Breast epithelium (tissue), 3 donors: ENCODE data around the gene TEX52.

Source experiments
- POLR2A ChIP-seq: fragments of 450-650 bp; IDR thresholded peaks from one replicate; pipeline ENCODE4 v1.6.1; 2016; ENCODE audit warnings: antibody characterized with exemption, mild to moderate bottlenecking, moderate library complexity
- TF ChIP-seq, protein P1 (sequence below), 3 donors: fragments of 450-650 bp; IDR thresholded peaks; one replicate each; pipeline ENCODE4 v1.5.1; 2016 to 2017; ENCODE audit warnings: antibody characterized with exemption in 3 of 3, mild to moderate bottlenecking in 3 of 3, moderate library complexity in 3 of 3

DNA sequence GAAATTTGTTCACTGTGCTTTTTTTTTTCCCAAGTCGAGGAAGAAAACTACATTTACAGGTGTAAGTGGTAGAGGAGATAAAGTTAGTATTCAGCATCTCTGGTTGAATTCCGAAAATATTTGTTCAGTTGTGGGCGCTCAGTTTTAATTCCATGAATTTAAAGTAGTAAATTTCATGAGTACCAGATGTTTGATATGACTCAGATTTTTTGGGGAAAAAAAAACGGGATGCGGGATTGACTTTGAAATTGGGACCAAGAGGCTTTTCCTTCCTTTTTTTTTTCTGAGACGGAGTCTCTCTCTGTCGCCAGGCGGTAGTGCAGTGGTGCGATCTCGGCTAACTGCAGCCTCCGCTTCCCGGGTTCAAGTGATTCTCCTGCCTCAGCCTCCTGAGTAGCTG lies 35.4 kb upstream of the TEX52 start:
- TF ChIP-seq POLR2A: no peak
- TF ChIP-seq, protein P1, sequence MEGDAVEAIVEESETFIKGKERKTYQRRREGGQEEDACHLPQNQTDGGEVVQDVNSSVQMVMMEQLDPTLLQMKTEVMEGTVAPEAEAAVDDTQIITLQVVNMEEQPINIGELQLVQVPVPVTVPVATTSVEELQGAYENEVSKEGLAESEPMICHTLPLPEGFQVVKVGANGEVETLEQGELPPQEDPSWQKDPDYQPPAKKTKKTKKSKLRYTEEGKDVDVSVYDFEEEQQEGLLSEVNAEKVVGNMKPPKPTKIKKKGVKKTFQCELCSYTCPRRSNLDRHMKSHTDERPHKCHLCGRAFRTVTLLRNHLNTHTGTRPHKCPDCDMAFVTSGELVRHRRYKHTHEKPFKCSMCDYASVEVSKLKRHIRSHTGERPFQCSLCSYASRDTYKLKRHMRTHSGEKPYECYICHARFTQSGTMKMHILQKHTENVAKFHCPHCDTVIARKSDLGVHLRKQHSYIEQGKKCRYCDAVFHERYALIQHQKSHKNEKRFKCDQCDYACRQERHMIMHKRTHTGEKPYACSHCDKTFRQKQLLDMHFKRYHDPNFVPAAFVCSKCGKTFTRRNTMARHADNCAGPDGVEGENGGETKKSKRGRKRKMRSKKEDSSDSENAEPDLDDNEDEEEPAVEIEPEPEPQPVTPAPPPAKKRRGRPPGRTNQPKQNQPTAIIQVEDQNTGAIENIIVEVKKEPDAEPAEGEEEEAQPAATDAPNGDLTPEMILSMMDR (IDR thresholded peaks at IDR 0.05): no peak
